Vagina (tissue), 2 donors: ENCODE results near the gene TNPO3. TPM values are rescaled to one million over a fixed set of nuclear protein-coding genes. Genes with fewer than 3 reads are reported as not detected.
A peak's percentile ranks its signal among the peaks of the same experiment; 100 is the strongest.

Source experiments
- DNase-seq, 2 donors: peaks; one replicate each; pipeline ENCODE4 v3.0.0-alpha.2; 2017; ENCODE audit errors: extremely low spot score in 2 of 2
- H3K27ac ChIP-seq: fragments of 200-600 bp; sonication (generic); one replicate; pipeline ENCODE4 v1.5.1; 2019
- H3K27me3 ChIP-seq: fragments of 200-600 bp; sonication (generic); one replicate; pipeline ENCODE4 v1.5.1; 2019
- H3K36me3 ChIP-seq, 2 donors: fragments of 200-600 bp; sonication (generic); one replicate each; pipeline ENCODE4 v1.5.1; 2017 to 2019
- H3K4me1 ChIP-seq: fragments of 200-600 bp; sonication (generic); one replicate; pipeline ENCODE4 v1.5.1; 2019
- H3K4me3 ChIP-seq, 2 donors: fragments of 200-600 bp; sonication (generic); 1 replicate in 1 of 2; 2 replicates in 1 of 2; pipeline ENCODE4 v1.5.1; 2016 to 2019
- H3K9me3 ChIP-seq: fragments of 200-600 bp; sonication (generic); one replicate; pipeline ENCODE4 v1.5.1; 2019
- POLR2A ChIP-seq, 2 donors: fragments of 450-650 bp; IDR thresholded peaks; one replicate each; pipeline ENCODE4 v1.6.1; 2017; ENCODE audit warnings: antibody characterized with exemption in 2 of 2, mild to moderate bottlenecking in 2 of 2, moderate library complexity in 2 of 2
- POLR2AphosphoS5 ChIP-seq, 2 donors: sonication (generic); formaldehyde crosslinking; IDR thresholded peaks; one replicate each; pipeline ENCODE4 v1.9.0; 2017; ENCODE audit warnings: antibody characterized with exemption in 2 of 2, mild to moderate bottlenecking in 2 of 2, low read depth in 1 of 2; ENCODE audit not compliant: insufficient read depth in 1 of 2
- intact Hi-C: fragments of 100-400 bp; cut with DNase I; formaldehyde crosslinking; loops from one replicate; pipeline ENCODE4 v1.15.1; 2023
- total RNA-seq: library from RNA; depleted of rRNA; stranded (reverse); fragments of >200 nt; gene quantifications from one replicate; pipeline ENCODE4 v1.2.3, GENCODE V29; 2016
- TF ChIP-seq, protein P1 (sequence below), 3 experiments: fragments of 450-650 bp in 2 of 3; fragments of 200-600 bp in 1 of 3; sonication (generic) in 1 of 3; IDR thresholded peaks; one replicate each; pipeline ENCODE4 v1.5.1; 2017 to 2019; ENCODE audit warnings: antibody characterized with exemption in 3 of 3, mild to moderate bottlenecking in 2 of 3, moderate library complexity in 2 of 3

The TNPO3 gene
- total RNA-seq, 1 donor from 2014 or later = 33.9 TPM

DNA sequence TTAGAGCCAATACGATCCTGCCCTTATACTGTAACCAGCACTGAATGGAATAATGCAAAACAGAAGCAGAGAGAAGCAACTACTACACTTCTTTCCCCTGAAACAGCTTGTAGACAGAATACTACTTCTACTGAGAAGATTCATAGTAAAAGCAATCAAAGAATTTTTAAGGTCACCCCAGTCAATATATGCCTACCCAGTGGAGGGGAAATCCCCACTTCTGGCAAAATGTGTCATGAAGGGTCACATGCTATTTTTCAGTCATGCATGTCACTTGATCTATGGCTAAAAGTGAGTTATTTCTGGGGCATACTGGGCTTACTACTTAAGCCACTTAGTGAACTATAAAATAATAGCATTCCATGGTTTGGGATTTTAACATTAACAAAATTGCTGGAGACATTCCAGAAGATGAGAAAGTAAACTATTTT, 91.6 kb downstream of the TNPO3 start:
- H3K4me3 ChIP-seq = no peak overlapping the region
- no peak for DNase-seq
- H3K27me3 ChIP-seq = no peaks in the 10 kb centered on the region
- peaks cover 0 to 48% of the 10 kb centered on the region in 2 donors for H3K36me3 ChIP-seq
- H3K27ac ChIP-seq = peak overlapping the region; percentile 6
- no peak for TF ChIP-seq POLR2A (IDR thresholded peaks at IDR 0.05)
- TF ChIP-seq, protein P1, sequence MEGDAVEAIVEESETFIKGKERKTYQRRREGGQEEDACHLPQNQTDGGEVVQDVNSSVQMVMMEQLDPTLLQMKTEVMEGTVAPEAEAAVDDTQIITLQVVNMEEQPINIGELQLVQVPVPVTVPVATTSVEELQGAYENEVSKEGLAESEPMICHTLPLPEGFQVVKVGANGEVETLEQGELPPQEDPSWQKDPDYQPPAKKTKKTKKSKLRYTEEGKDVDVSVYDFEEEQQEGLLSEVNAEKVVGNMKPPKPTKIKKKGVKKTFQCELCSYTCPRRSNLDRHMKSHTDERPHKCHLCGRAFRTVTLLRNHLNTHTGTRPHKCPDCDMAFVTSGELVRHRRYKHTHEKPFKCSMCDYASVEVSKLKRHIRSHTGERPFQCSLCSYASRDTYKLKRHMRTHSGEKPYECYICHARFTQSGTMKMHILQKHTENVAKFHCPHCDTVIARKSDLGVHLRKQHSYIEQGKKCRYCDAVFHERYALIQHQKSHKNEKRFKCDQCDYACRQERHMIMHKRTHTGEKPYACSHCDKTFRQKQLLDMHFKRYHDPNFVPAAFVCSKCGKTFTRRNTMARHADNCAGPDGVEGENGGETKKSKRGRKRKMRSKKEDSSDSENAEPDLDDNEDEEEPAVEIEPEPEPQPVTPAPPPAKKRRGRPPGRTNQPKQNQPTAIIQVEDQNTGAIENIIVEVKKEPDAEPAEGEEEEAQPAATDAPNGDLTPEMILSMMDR (IDR thresholded peaks at IDR 0.05) = no peak
- no peak for TF ChIP-seq POLR2AphosphoS5 (IDR thresholded peaks at IDR 0.05; ENCODE audit: insufficient read depth in 1 of 2, low read depth in 1 of 2)
- H3K9me3 ChIP-seq = no peaks in the 10 kb centered on the region
- intact Hi-C loops = no loop called here
- no peaks in the 10 kb centered on the region for H3K4me1 ChIP-seq

DNA sequence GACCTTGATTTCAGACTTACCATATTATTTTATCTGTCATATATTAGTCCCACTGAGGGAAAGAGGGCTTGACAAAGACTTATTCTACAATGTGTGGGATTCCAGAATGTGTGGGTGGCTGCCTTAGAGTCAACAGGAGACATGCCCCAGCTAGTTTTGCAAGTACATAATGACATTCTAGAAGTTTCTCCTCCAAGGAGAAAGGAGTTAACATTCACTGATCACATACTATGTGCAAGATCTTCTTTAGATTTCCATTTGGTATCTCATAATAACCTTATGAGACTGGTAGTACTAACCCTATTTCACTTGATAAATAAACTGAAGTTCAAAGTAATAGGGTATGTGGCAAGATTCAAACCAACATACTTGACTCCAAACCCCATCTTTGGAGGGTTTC, 92.0 kb downstream of the TNPO3 start:
- H3K27ac ChIP-seq = peak overlapping the region; percentile 6
- no peak overlapping the region for H3K4me3 ChIP-seq
- no peak for DNase-seq
- H3K4me1 ChIP-seq = no peaks in the 10 kb centered on the region
- intact Hi-C loops = no loop called here
- TF ChIP-seq POLR2AphosphoS5 (IDR thresholded peaks at IDR 0.05; ENCODE audit: insufficient read depth in 1 of 2, low read depth in 1 of 2) = no peak
- TF ChIP-seq POLR2A (IDR thresholded peaks at IDR 0.05) = no peak
- TF ChIP-seq, protein P1 (IDR thresholded peaks at IDR 0.05) = no peak
- no peaks in the 10 kb centered on the region for H3K9me3 ChIP-seq
- no peaks in the 10 kb centered on the region for H3K27me3 ChIP-seq
- peaks cover 0 to 46% of the 10 kb centered on the region in 2 donors for H3K36me3 ChIP-seq

DNA sequence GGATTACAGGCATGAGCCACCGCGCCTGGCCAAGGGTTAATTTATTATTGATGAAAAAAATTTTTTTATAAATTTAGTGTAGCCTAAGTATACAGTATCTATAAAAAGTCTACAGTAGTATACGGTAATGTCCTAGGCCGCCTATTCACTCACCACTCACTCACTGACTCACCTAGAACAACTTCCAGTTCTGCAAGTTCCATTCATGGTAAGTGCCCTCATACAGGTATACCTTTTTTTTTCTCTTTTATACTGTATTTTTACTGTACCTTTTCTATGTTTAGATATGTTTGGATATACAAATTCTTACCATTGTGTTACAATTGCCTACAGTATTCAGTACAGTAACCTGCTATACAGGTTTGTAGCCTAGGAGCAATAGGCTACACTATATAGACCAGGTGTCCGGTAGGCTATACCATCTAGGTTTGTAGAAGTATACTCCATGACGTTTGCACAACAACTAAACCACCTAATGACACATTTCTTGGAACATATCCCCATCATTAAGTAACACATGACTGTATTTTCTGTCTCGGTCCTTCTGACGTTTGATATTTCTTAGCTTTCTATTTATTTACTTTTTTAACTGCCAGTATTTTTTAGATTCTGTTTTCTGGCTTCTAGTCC, 93.8 kb downstream of the TNPO3 start:
- TF ChIP-seq POLR2AphosphoS5 (IDR thresholded peaks at IDR 0.05; ENCODE audit: insufficient read depth in 1 of 2, low read depth in 1 of 2) (peak in 1 of 2 donors; percentile 44), POLR2A (IDR thresholded peaks at IDR 0.05) (no peak)
- TF ChIP-seq, protein P1 (IDR thresholded peaks at IDR 0.05) = no peak
- H3K27ac ChIP-seq = peak overlapping the region; percentile 38

DNA sequence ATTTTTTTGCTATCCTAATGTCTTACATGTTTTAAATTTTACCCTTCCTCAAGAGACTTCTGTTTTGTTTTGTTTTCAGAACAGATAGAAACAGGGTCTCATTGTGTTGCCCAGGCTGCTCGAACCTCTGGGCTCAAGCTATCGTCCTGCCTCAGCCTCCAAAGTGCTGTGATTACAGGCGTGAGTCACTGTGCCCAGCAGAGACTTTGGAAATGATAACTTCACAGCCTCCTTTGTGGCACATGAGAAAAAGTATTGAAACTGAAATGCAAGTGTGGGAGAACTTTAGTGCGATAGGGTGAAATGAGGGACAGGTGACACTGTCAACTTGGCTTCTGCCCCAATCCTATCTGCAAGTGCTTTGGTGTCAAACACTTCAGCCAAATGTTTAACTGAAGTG, 95.6 kb downstream of the TNPO3 start:
- Histone ChIP-seq H3K4me1 (no peaks in the 10 kb centered on the region), H3K27ac (no peak overlapping the region), H3K9me3 (no peaks in the 10 kb centered on the region), H3K27me3 (no peaks in the 10 kb centered on the region), H3K36me3 (peaks cover 0 to 47% of the 10 kb centered on the region in 2 donors), H3K4me3 (no peak overlapping the region)
- DNase-seq = no peak
- intact Hi-C loops = no loop called here
- TF ChIP-seq, protein P1 (IDR thresholded peaks at IDR 0.05) = no peak
- TF ChIP-seq POLR2AphosphoS5 (IDR thresholded peaks at IDR 0.05; ENCODE audit: insufficient read depth in 1 of 2, low read depth in 1 of 2) (no peak), POLR2A (IDR thresholded peaks at IDR 0.05) (no peak)

More for the DNA sequence above, 93.8 kb downstream of the TNPO3 start:
- Histone ChIP-seq H3K4me3 (no peak overlapping the region), H3K27me3 (no peaks in the 10 kb centered on the region), H3K9me3 (no peaks in the 10 kb centered on the region), H3K4me1 (no peaks in the 10 kb centered on the region), H3K36me3 (peaks cover 0 to 44% of the 10 kb centered on the region in 2 donors)
- intact Hi-C loops = no loop called here
- DNase-seq = no peak

DNA sequence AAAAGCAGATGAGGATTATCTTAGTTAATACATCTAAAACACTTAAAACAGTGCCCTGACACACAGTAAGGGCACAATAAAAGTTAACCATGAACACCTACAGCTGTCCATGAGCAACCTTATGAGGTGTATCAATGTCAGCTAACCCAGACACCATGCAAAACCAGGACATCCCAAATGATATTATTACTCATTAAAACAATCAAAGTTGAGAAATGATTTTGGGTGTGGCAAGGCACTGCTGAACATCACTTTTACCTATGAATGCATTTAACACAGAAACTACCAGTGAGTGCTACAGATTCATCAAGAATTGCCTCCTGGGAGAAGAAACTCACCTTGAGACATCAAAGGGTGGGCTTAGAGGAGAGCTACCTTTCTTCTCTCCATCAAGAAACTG, 98.9 kb downstream of the TNPO3 start:
- H3K4me3 ChIP-seq = no peak overlapping the region
- TF ChIP-seq POLR2A (IDR thresholded peaks at IDR 0.05) = no peak
- no peak for DNase-seq
- H3K27me3 ChIP-seq = no peaks in the 10 kb centered on the region
- no peak overlapping the region for H3K27ac ChIP-seq
- H3K9me3 ChIP-seq = no peaks in the 10 kb centered on the region
- no peaks in the 10 kb centered on the region for H3K4me1 ChIP-seq
- intact Hi-C loops = no loop called here
- H3K36me3 ChIP-seq = peaks cover 0 to 66% of the 10 kb centered on the region in 2 donors
